Uterus (tissue), 4 donors: ENCODE measurements around the gene CRELD2. TPM values are rescaled to one million over a fixed set of nuclear protein-coding genes. Genes with fewer than 3 reads are reported as not detected.

Experiments used
- DNase-seq, 2 donors: peaks; one replicate each; pipeline ENCODE4 v3.0.0-alpha.2; 2019 to 2020
- H3K27ac ChIP-seq, 2 donors: fragments of 200-600 bp; sonication (generic); 1 replicate in 1 of 2; 2 replicates in 1 of 2; pipeline ENCODE4 v1.5.1; 2016 to 2018
- H3K27me3 ChIP-seq, 2 donors: fragments of 200-600 bp; sonication (generic); one replicate each; pipeline ENCODE4 v1.5.1; 2018 to 2019; ENCODE audit warnings: control low read depth in 1 of 2
- H3K36me3 ChIP-seq, 2 donors: fragments of 200-600 bp; sonication (generic); one replicate each; pipeline ENCODE4 v1.5.1; 2019; ENCODE audit warnings: control low read depth in 1 of 2
- H3K4me1 ChIP-seq, 2 donors: fragments of 200-600 bp; sonication (generic); one replicate each; pipeline ENCODE4 v1.5.1; 2018 to 2019; ENCODE audit warnings: control low read depth in 1 of 2
- H3K4me3 ChIP-seq, 2 donors: fragments of 200-600 bp; sonication (generic); 1 replicate in 1 of 2; 2 replicates in 1 of 2; pipeline ENCODE4 v1.5.1; 2018 to 2019; ENCODE audit warnings: mild to moderate bottlenecking in 1 of 2
- H3K9me3 ChIP-seq, 2 donors: fragments of 200-600 bp; sonication (generic); one replicate each; pipeline ENCODE4 v1.5.1; 2019; ENCODE audit warnings: control low read depth in 1 of 2
- CTCF ChIP-seq, 4 experiments: fragments of 200-600 bp in 2 of 4; fragments of 450-650 bp in 2 of 4; sonication (generic) in 2 of 4; IDR thresholded peaks; one replicate each; pipeline ENCODE4 v1.5.1; 2016 to 2019; ENCODE audit warnings: antibody characterized with exemption in 4 of 4, mild to moderate bottlenecking in 2 of 4, moderate library complexity in 1 of 4
- POLR2A ChIP-seq, 2 donors: fragments of 450-650 bp; IDR thresholded peaks; one replicate each; pipeline ENCODE4 v1.6.1; 2016; ENCODE audit warnings: antibody characterized with exemption in 2 of 2, mild to moderate bottlenecking in 1 of 2, moderate library complexity in 1 of 2
- intact Hi-C: fragments of 100-400 bp; cut with DNase I; formaldehyde crosslinking; loops from one replicate; pipeline ENCODE4 v1.15.1; 2023; ENCODE audit warnings: low total_unique reads
- total RNA-seq, 4 donors: library from RNA; depleted of rRNA in 3 of 4; stranded (reverse); fragments of >200 nt in 3 of 4; gene quantifications; one replicate each; pipeline versions ENCODE4 v1.1.0 to v1.2.4, GENCODE V29; 2014 to 2023
- donor health status: DM: yes; HTN: yes; CAD: no.

CRELD2 gene
- total RNA-seq, 4 donors from 2014 or later = 3.6 to 37.0 (median 14.6) TPM

DNA sequence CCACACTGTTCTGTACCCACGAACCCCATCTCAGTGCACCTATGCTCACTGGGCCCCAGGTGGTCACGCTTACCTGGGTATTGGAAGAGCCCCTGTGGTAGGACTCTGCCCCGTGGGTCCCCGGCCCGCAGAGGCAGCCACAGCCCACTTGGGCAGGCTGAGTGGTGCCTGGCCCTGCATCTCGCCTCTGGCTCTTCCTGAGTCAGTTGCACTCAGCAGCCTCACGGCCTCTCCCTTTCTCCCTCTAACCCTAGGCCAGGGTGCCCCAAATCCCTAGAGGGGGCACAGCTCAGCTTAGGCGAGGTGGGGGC, 9.7 kb downstream of the CRELD2 start:
- DNase-seq = no peak
- Histone ChIP-seq H3K36me3 (no peaks in the 10 kb centered on the region), H3K4me1 (peaks cover 0 to 9% of the 10 kb centered on the region in 2 donors), H3K9me3 (no peaks in the 10 kb centered on the region), H3K27ac (no peak overlapping the region), H3K27me3 (peaks cover 0 to 7% of the 10 kb centered on the region in 2 donors), H3K4me3 (no peak overlapping the region)
- no peak for TF ChIP-seq CTCF (IDR thresholded peaks at IDR 0.05)
- TF ChIP-seq POLR2A (IDR thresholded peaks at IDR 0.05) = no peak
- intact Hi-C loops = loop anchor here (2.0 to 10.0 kb wide), 2 partner anchors 101 to 277 kb away; partner anchors contain the start of gene SELENOO

DNA sequence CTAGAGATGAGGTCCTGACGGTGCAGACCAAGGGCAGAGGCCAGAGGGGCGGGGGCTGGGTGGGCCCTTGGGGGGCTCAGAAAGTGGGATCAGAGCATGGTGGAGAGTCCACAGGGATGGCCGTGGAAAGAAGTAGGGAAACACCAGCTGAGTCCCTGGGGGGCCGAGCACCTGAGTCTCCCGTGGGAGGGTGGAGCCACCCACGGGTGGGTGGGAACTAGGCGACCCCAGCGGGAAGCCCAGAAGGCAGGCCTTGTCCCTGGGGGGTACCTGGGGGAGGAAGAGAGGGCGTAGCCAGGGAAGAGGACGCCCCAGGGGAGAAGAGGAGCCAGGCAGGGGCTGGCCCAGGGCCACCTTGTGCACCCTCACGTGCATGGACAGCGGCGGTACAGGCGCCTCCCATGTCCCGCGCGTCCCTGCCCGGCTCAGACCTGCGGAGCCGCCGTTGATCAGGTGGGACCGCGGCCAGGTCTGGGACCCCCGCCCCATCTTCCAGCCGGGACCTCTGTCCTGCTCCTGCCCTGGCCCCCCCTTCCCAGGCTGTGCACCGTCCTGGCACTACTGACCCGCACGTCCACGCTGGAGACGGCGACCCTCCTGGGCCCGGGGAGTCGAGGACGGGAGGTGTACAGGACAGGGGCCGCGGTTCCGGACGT, 10.2 kb downstream of the CRELD2 start:
- H3K9me3 ChIP-seq = no peaks in the 10 kb centered on the region
- intact Hi-C loops = loop anchor here (2.0 to 10.0 kb wide), 2 partner anchors 100 to 276 kb away; partner anchors contain the start of gene SELENOO
- TF ChIP-seq POLR2A (IDR thresholded peaks at IDR 0.05) (no peak), CTCF (IDR thresholded peaks at IDR 0.05) (no peak)
- DNase-seq = no peak
- H3K27ac ChIP-seq = no peak overlapping the region
- H3K36me3 ChIP-seq = no peaks in the 10 kb centered on the region
- no peak overlapping the region for H3K4me3 ChIP-seq
- H3K27me3 ChIP-seq = peaks cover 0 to 7% of the 10 kb centered on the region in 2 donors
- peaks cover 0 to 12% of the 10 kb centered on the region in 2 donors for H3K4me1 ChIP-seq

- Histone ChIP-seq H3K4me3 (no peak overlapping the region), H3K4me1 (peaks cover 0 to 14% of the 10 kb centered on the region in 2 donors), H3K36me3 (no peaks in the 10 kb centered on the region), H3K9me3 (no peaks in the 10 kb centered on the region), H3K27ac (no peak overlapping the region), H3K27me3 (peaks cover 0 to 7% of the 10 kb centered on the region in 2 donors)
- intact Hi-C loops = loop anchor here (2.0 to 10.0 kb wide), 2 partner anchors 99 to 275 kb away; partner anchors contain the start of gene SELENOO
- TF ChIP-seq CTCF (IDR thresholded peaks at IDR 0.05) (peak; percentile 62 to 99 (median 97)), POLR2A (IDR thresholded peaks at IDR 0.05) (peak in 1 of 2 donors; percentile 33)
- peak; percentile 46 to 63 for DNase-seq
These were observed 11.0 kb downstream of the CRELD2 start for GRCh38 chr22:49929211-49929979.

- Histone ChIP-seq H3K9me3 (no peaks in the 10 kb centered on the region), H3K36me3 (no peaks in the 10 kb centered on the region), H3K4me3 (no peak overlapping the region), H3K4me1 (peaks cover 0 to 21% of the 10 kb centered on the region in 2 donors), H3K27me3 (peaks cover 0 to 7% of the 10 kb centered on the region in 2 donors), H3K27ac (no peak overlapping the region)
- intact Hi-C loops = loop anchor here (2.0 to 10.0 kb wide), 2 partner anchors 99 to 275 kb away; partner anchors contain the start of gene SELENOO
- peak in 1 of 2 donors; percentile 54 for DNase-seq
- TF ChIP-seq POLR2A (IDR thresholded peaks at IDR 0.05) = no peak
- TF ChIP-seq CTCF (IDR thresholded peaks at IDR 0.05) = no peak
These were observed 11.7 kb downstream of the CRELD2 start for GRCh38 chr22:49929994-49930575.
